Activated naive CD4-positive, alpha-beta T cell treated with anti-CD3 and anti-CD28 coated beads, Interleukin-2, amount 10 ng/mL, durations not matched to agents 7 days and 5 days (primary cell): ENCODE results near the gene ALCAM.

Experiments
- CTCF ChIA-PET: fragments of 350-600 bp; sonication (Branson Sonifier 250); formaldehyde crosslinking; loops from one replicate; lab custom pipeline; 2021; ENCODE audit warnings: antibody characterized with exemption; lab: Charles Lee
- DNase-seq: peaks from one replicate; pipeline ENCODE4 v3.0.0-alpha.2; 2020
- H3K27ac Mint-ChIP-seq: one replicate; pipeline ENCODE4 v1.8.0; 2021; ENCODE audit warnings: mild to moderate bottlenecking, moderate library complexity, mixed read lengths
- H3K27me3 Mint-ChIP-seq: one replicate; pipeline ENCODE4 v1.8.0; 2021; ENCODE audit warnings: mild to moderate bottlenecking, mixed read lengths
- H3K36me3 Mint-ChIP-seq: one replicate; pipeline ENCODE4 v1.8.0; 2021; ENCODE audit warnings: mixed read lengths
- H3K4me1 Mint-ChIP-seq: one replicate; pipeline ENCODE4 v1.8.0; 2021; ENCODE audit warnings: mixed read lengths
- H3K4me3 Mint-ChIP-seq: one replicate; pipeline ENCODE4 v1.8.0; 2021; ENCODE audit warnings: mild to moderate bottlenecking, moderate library complexity, mixed read lengths
- H3K9me3 Mint-ChIP-seq: one replicate; pipeline ENCODE4 v1.8.0; 2021; ENCODE audit warnings: mixed read lengths

Gene ALCAM

DNA sequence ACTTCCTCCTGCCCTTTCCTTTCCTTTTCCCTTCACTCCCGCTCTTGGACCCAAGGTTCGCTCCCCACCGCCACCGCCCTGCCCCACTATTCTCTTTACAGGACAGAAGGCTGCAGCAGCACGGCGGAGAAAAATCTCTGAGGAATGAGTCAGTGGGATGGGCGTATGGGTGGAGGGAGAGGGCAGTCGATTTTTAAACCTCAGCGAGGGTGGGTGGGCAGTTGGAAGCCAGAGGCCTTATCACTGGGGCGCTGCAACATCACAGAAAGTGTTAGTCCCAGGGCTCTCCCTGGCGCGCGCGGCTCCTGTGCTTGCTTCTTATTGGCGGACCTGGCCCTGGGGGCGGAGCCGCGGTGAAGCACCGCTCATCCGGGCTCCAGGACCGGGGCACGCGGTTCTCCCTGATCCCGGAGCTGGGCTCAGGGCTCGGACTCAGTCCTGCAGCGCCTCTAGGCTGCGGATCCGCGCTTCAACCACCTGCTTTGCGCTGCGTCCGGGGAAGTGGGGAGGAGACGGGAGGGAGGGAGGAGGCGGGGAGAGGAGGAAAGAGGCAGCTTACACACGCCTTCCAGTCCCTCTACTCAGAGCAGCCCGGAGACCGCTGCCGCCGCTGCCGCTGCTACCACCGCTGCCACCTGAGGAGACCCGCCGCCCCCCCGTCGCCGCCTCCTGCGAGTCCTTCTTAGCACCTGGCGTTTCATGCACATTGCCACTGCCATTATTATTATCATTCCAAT lies at the start of gene ALCAM:
ALCAM (plus strand) TSS at position 584 of the 737 bp plus-strand sequence.
- peaks cover 20% of the 10 kb centered on the region for H3K27me3 Mint-ChIP-seq
- peak within 1 kb of the TSS; percentile 95 for H3K27ac Mint-ChIP-seq
- no peaks in the 10 kb centered on the region for H3K36me3 Mint-ChIP-seq
- CTCF ChIA-PET: interaction anchor here (1.1 to 1.5 kb wide), 2 partner anchors 740 to 799 kb away, joined by 3 to 4 read pairs; no protein-coding TSS in a partner anchor
- H3K4me3 Mint-ChIP-seq: peak within 1 kb of the TSS; percentile 83
- peaks cover 45% of the 10 kb centered on the region for H3K4me1 Mint-ChIP-seq
- H3K9me3 Mint-ChIP-seq: no peaks in the 10 kb centered on the region
- DNase-seq: peak; percentile 88

GRCh38 chr3:105317841-105318240 lies 48.9 kb upstream of the ALCAM start:
- DNase-seq: no peak
- no peak overlapping the region for H3K27ac Mint-ChIP-seq
- no peak overlapping the region for H3K4me3 Mint-ChIP-seq
- H3K27me3 Mint-ChIP-seq: no peaks in the 10 kb centered on the region
- H3K4me1 Mint-ChIP-seq: no peaks in the 10 kb centered on the region
- CTCF ChIA-PET: no interaction called here
- no peaks in the 10 kb centered on the region for H3K36me3 Mint-ChIP-seq
- no peaks in the 10 kb centered on the region for H3K9me3 Mint-ChIP-seq

DNA sequence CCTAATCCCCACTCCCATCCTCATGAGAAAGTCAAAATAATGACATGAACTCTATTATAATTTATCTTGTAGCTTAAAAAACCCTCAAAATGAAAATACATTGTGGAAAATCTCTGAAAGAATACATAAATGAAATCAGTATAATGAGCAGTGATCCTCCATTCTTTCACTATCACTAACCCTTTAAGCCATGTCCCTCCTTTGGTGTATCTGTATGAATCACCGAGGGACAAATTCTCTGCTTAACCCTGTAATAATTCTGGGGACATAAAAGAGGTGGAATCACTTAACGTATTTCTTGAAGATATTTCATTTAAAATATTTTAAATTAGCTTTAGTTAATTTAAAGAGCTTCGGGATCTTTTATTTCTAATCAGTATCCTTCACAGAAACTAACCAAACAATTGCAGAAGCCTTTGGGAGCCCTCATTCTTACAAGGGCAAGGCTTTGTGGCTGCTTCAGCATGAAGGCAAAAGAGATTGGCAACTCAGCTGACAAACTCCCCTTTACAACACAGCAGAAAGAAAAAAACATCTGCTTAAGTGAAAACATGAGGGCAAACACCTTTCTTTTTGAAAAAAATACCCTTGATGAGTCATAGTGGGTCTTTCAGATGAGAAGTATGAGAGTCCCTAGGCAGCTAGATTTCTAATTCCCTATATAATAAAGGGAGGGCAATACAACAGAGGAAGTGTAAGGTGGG lies 44.0 kb upstream of the ALCAM start:
- Mint-ChIP-seq H3K27ac (no peak overlapping the region), H3K4me3 (no peak overlapping the region), H3K27me3 (no peaks in the 10 kb centered on the region), H3K4me1 (no peaks in the 10 kb centered on the region), H3K36me3 (no peaks in the 10 kb centered on the region), H3K9me3 (no peaks in the 10 kb centered on the region)
- DNase-seq: no peak
- CTCF ChIA-PET: interaction anchor here (0.7 kb wide), 1 partner anchor 837 kb away, joined by 3 read pairs; no protein-coding TSS in a partner anchor

GRCh38 chr3:105323274-105323599 lies 43.5 kb upstream of the ALCAM start:
- CTCF ChIA-PET: interaction anchor here (0.7 kb wide), 1 partner anchor 838 kb away, joined by 3 read pairs; no protein-coding TSS in a partner anchor
- Mint-ChIP-seq H3K4me3 (no peak overlapping the region), H3K27me3 (no peaks in the 10 kb centered on the region), H3K36me3 (no peaks in the 10 kb centered on the region), H3K27ac (no peak overlapping the region), H3K9me3 (no peaks in the 10 kb centered on the region), H3K4me1 (no peaks in the 10 kb centered on the region)
- DNase-seq: no peak

- no peak for DNase-seq
- Mint-ChIP-seq H3K4me3 (no peak overlapping the region), H3K27ac (no peak overlapping the region), H3K27me3 (no peaks in the 10 kb centered on the region), H3K4me1 (no peaks in the 10 kb centered on the region), H3K9me3 (no peaks in the 10 kb centered on the region), H3K36me3 (no peaks in the 10 kb centered on the region)
- CTCF ChIA-PET: no interaction called here
Measured at GRCh38 chr3:105324951-105325350, 41.8 kb upstream of the ALCAM start.

DNA sequence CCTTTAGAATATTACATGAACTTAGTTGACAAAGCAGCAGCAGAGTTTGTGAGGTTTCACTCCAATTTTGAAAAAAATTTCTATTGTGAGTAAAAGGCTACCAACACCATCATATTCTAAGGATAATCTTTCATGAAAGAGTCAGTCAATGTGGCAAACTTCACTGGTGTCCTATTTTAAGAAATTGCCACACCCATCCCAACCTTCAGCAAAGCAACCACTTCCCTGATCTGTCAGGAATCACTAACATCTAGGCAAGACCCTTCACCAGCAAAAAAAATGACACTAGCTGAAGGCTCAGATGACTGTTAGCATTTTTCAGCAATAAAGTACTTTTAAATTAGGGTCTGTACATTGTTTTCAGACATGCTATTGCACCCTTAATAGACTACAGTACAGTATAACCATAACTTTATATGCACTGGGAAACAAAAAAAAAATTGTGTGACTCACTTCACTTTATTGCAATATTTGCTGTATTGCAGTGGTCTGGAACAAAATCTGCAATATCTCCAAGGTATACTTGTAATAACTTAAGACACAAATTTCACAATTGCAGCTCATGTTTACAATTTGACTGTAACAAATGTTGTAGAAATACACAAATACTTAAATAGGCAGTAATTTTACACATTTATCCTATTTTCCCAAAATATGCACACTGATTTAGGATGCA lies 38.9 kb upstream of the ALCAM start:
- no peak overlapping the region for H3K27ac Mint-ChIP-seq
- H3K4me1 Mint-ChIP-seq: no peaks in the 10 kb centered on the region
- H3K9me3 Mint-ChIP-seq: no peaks in the 10 kb centered on the region
- no peak overlapping the region for H3K4me3 Mint-ChIP-seq
- H3K27me3 Mint-ChIP-seq: no peaks in the 10 kb centered on the region
- CTCF ChIA-PET: no interaction called here
- no peak for DNase-seq
- no peaks in the 10 kb centered on the region for H3K36me3 Mint-ChIP-seq

DNA sequence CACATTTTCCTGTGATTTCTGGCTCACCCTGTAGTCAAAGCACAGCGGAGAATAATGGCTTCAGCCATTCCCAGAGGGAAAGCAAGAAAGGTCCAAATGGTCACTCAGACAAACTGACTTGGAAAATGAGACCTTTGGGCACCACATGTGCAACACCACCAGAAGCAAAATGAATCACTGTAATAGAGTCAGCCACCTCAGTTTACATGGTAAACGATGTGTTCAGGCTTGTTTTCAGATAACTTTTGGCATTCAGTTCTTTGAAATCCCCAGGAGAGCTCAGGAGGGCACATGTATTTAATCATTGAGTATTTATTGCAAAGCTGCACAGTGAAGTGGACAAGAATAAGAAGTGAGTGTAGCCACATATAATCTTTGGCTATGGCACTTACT lies 38.4 kb upstream of the ALCAM start:
- H3K4me1 Mint-ChIP-seq: no peaks in the 10 kb centered on the region
- H3K27me3 Mint-ChIP-seq: no peaks in the 10 kb centered on the region
- no peak for DNase-seq
- H3K9me3 Mint-ChIP-seq: no peaks in the 10 kb centered on the region
- H3K36me3 Mint-ChIP-seq: no peaks in the 10 kb centered on the region
- H3K4me3 Mint-ChIP-seq: no peak overlapping the region
- H3K27ac Mint-ChIP-seq: no peak overlapping the region
- CTCF ChIA-PET: no interaction called here

GRCh38 chr3:105332961-105333360 lies 33.7 kb upstream of the ALCAM start:
- peaks cover 2% of the 10 kb centered on the region for H3K4me1 Mint-ChIP-seq
- no peak for DNase-seq
- CTCF ChIA-PET: no interaction called here
- H3K27ac Mint-ChIP-seq: no peak overlapping the region
- no peaks in the 10 kb centered on the region for H3K27me3 Mint-ChIP-seq
- no peaks in the 10 kb centered on the region for H3K9me3 Mint-ChIP-seq
- no peak overlapping the region for H3K4me3 Mint-ChIP-seq
- no peaks in the 10 kb centered on the region for H3K36me3 Mint-ChIP-seq

DNA sequence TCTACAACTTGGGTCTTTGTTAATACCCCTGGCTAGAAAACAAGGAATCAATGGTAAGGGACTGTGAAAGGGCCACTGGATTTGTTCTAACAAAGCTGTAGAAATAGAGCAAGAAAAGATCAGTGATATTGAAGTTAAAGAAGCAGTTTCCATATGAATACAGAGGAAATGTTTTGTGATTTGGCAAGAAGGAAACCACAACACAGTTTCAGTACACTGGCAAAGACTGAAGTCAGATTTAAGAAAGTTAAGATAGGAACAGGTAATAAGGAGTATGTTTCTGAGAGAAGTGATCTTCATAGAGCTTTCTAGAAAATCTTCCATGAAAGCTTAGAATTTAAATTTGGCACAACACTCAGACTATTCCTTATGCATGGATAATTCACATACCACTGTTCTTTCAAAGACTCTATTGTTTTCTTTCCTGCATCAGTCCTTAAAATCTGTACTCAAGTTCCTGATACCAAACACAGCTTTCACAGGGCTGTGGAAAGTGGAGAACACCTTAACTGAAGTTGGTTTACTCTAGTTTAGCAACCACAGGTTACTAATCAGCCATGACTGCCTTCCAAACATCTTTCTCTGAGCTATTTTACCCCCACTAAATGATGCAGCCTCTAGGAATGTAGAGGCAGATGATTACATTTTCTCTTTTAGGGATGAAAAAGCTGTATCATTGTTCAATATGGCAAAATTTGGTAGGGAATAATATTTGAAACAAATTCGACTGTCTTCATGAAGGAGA lies 32.4 kb upstream of the ALCAM start:
- no peak overlapping the region for H3K27ac Mint-ChIP-seq
- peaks cover 2% of the 10 kb centered on the region for H3K4me1 Mint-ChIP-seq
- CTCF ChIA-PET: interaction anchor here (1.1 kb wide), 1 partner anchor 21 kb away, joined by 3 read pairs; no protein-coding TSS in a partner anchor
- no peaks in the 10 kb centered on the region for H3K36me3 Mint-ChIP-seq
- H3K4me3 Mint-ChIP-seq: no peak overlapping the region
- no peaks in the 10 kb centered on the region for H3K27me3 Mint-ChIP-seq
- no peaks in the 10 kb centered on the region for H3K9me3 Mint-ChIP-seq
- DNase-seq: no peak

GRCh38 chr3:105339946-105340345 lies 26.8 kb upstream of the ALCAM start:
- Mint-ChIP-seq H3K9me3 (no peaks in the 10 kb centered on the region), H3K4me1 (no peaks in the 10 kb centered on the region), H3K27ac (no peak overlapping the region), H3K4me3 (no peak overlapping the region), H3K36me3 (no peaks in the 10 kb centered on the region), H3K27me3 (no peaks in the 10 kb centered on the region)
- DNase-seq: no peak
- CTCF ChIA-PET: interaction anchor here (1.0 kb wide), 1 partner anchor 573 kb away, joined by 3 read pairs; no protein-coding TSS in a partner anchor

DNA sequence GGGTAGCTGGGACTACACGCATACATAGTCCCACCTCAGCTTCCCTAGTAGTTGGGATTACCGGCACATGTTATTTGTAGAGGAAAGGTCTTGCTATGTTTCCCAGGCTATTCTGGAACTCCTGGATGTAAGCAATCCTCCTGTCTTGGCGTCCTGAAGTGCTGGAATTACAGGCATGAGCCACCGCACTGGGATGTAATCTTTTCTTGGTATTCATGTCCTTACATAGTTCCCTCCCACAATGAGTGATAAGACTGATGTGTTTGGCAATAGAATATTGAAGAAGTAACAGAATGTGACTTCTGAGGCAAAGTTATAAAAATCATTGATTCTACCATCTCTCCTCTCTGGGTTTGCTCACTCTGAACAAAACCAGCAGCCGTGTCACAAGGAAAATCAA lies 22.7 kb upstream of the ALCAM start:
- CTCF ChIA-PET: no interaction called here
- no peak for DNase-seq

GRCh38 chr3:105345156-105345555 lies 21.6 kb upstream of the ALCAM start:
- H3K27ac Mint-ChIP-seq: no peak overlapping the region
- H3K9me3 Mint-ChIP-seq: no peaks in the 10 kb centered on the region
- H3K36me3 Mint-ChIP-seq: no peaks in the 10 kb centered on the region
- no peaks in the 10 kb centered on the region for H3K27me3 Mint-ChIP-seq
- CTCF ChIA-PET: no interaction called here
- no peak for DNase-seq
- no peak overlapping the region for H3K4me3 Mint-ChIP-seq
- no peaks in the 10 kb centered on the region for H3K4me1 Mint-ChIP-seq

More for the DNA sequence above, 22.7 kb upstream of the ALCAM start:
- Mint-ChIP-seq H3K27ac (no peak overlapping the region), H3K4me3 (no peak overlapping the region), H3K27me3 (no peaks in the 10 kb centered on the region), H3K36me3 (no peaks in the 10 kb centered on the region), H3K4me1 (no peaks in the 10 kb centered on the region), H3K9me3 (no peaks in the 10 kb centered on the region)

DNA sequence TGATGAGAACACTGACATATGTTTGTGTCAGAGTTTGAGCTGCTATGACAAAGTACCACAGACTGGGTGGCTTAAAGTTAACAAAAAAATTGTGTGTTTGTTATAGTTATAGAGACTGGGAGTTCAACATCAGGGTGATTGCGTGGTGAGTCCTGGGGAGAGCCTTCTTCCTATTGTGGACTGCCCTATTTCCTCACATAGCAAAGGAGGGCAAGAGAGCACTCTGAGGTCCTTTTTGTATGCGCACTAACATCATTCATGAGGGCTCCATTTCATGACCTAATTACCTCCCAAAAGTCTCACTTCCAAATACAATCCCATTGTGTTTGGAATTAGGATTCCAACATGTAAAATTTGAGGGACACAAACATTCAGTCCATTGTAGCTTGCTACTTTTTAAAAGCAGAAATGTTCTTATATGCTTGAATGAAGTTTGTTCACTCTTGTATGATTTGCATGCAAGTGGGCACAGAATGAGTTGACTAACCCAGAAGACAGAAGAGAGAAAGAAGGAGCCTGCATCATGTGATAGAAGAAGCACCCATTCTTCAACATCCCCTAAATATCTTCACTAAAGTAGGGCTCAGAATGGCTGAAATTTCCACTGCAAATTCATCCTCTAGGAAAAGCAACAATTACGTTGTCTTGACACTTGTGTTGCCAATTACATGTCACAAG lies 18.9 kb upstream of the ALCAM start:
- Mint-ChIP-seq H3K4me3 (no peak overlapping the region), H3K36me3 (no peaks in the 10 kb centered on the region), H3K9me3 (no peaks in the 10 kb centered on the region), H3K4me1 (no peaks in the 10 kb centered on the region), H3K27me3 (peaks cover 5% of the 10 kb centered on the region), H3K27ac (no peak overlapping the region)
- CTCF ChIA-PET: no interaction called here
- DNase-seq: no peak
